ENCODE measurements around the gene FKBP8.

GRCh38 chr19:18488838-18489626, 54.3 kb downstream of the FKBP8 start:
- TF ChIP-seq, protein P1, sequence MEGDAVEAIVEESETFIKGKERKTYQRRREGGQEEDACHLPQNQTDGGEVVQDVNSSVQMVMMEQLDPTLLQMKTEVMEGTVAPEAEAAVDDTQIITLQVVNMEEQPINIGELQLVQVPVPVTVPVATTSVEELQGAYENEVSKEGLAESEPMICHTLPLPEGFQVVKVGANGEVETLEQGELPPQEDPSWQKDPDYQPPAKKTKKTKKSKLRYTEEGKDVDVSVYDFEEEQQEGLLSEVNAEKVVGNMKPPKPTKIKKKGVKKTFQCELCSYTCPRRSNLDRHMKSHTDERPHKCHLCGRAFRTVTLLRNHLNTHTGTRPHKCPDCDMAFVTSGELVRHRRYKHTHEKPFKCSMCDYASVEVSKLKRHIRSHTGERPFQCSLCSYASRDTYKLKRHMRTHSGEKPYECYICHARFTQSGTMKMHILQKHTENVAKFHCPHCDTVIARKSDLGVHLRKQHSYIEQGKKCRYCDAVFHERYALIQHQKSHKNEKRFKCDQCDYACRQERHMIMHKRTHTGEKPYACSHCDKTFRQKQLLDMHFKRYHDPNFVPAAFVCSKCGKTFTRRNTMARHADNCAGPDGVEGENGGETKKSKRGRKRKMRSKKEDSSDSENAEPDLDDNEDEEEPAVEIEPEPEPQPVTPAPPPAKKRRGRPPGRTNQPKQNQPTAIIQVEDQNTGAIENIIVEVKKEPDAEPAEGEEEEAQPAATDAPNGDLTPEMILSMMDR (IDR thresholded peaks at IDR 0.05): peak in 3 of 4 experiments; percentile 30 to 38 (median 36)
- TF ChIP-seq POLR2A (IDR thresholded peaks at IDR 0.05): no peak
- TF ChIP-seq POLR2AphosphoS5 (IDR thresholded peaks at IDR 0.05): no peak

Data from prostate gland (tissue), 2 donors.